GM12865 (cell line): ENCODE measurements around the gene CACNG6.

Experiments used
- DNase-seq: peaks from one replicate; pipeline ENCODE4 v3.0.0; 2010; ENCODE audit warnings: low read depth
- H3K4me3 ChIP-seq: 2 replicates; pipeline ENCODE4 v1.5.1; 2011; ENCODE audit warnings: mild to moderate bottlenecking, low read depth, low read length, control low read depth
- CTCF ChIP-seq: IDR thresholded peaks from 2 replicates; pipeline ENCODE4 v1.5.1; 2011; ENCODE audit warnings: low read length, control low read depth, low read depth, inconsistent platforms; ENCODE audit not compliant: insufficient read depth; ENCODE audit errors: missing control alignments

Gene CACNG6

GRCh38 chr19:53988981-53989380 is 2.5 kb upstream of the CACNG6 start:
- H3K4me3 ChIP-seq = no peak overlapping the region
- no peak for DNase-seq
- TF ChIP-seq CTCF = no peak

GRCh38 chr19:53989600-53990533 is 1.6 kb upstream of the CACNG6 start:
- TF ChIP-seq CTCF = no peak
- no peak for DNase-seq
- no peak overlapping the region for H3K4me3 ChIP-seq

- TF ChIP-seq CTCF = no peak
- DNase-seq = no peak
- no peak overlapping the region for H3K4me3 ChIP-seq
Observed at GRCh38 chr19:53992211-53992610, 774 bp downstream of the CACNG6 start.

- no peak for TF ChIP-seq CTCF
- DNase-seq = no peak
- H3K4me3 ChIP-seq = no peak overlapping the region
Observed at GRCh38 chr19:53992815-53993214, 1.4 kb downstream of the CACNG6 start.

- no peak overlapping the region for H3K4me3 ChIP-seq
- TF ChIP-seq CTCF = no peak
- DNase-seq = no peak
Observed at GRCh38 chr19:53993448-53993847, 2.0 kb downstream of the CACNG6 start.

GRCh38 chr19:53994811-53995210 is 3.4 kb downstream of the CACNG6 start:
- no peak for TF ChIP-seq CTCF
- H3K4me3 ChIP-seq = no peak overlapping the region
- no peak for DNase-seq

- no peak for TF ChIP-seq CTCF
- DNase-seq = no peak
- no peak overlapping the region for H3K4me3 ChIP-seq
Observed at GRCh38 chr19:53998223-53998622, 6.8 kb downstream of the CACNG6 start.
